Spleen (tissue), 11 donors: ENCODE measurements around the gene OSBPL8. TPM values are rescaled to one million over a fixed set of nuclear protein-coding genes. Genes with fewer than 3 reads are reported as not detected.

ENCODE experiments used
- DNase-seq: peaks from one replicate; pipeline ENCODE4 v3.0.0-alpha.2; 2020
- H3K27ac ChIP-seq, 8 donors: fragments of 200-600 bp; sonication (generic) in 7 of 8; 1 replicate in 4 of 8; 2 replicates in 4 of 8; pipeline versions ENCODE4 v1.5.0 to v1.8.0; 2016 to 2021; ENCODE audit warnings: inconsistent platforms in 4 of 8, mild to moderate bottlenecking in 4 of 8, moderate library complexity in 1 of 8
- H3K27me3 ChIP-seq, 7 donors: fragments of 200-600 bp; sonication (generic) in 6 of 7; replicated peaks in 1 of 7; 1 replicate in 4 of 7; 2 replicates in 3 of 7; pipeline versions ENCODE4 v1.5.0 to v1.8.0; 2016 to 2021; ENCODE audit warnings: inconsistent platforms in 3 of 7, mild to moderate bottlenecking in 1 of 7
- H3K36me3 ChIP-seq, 6 donors: fragments of 200-600 bp; sonication (generic) in 5 of 6; 1 replicate in 4 of 6; 2 replicates in 2 of 6; pipeline versions ENCODE4 v1.5.0 to v1.8.0; 2016 to 2021; ENCODE audit warnings: inconsistent platforms in 2 of 6
- H3K4me1 ChIP-seq, 6 donors: fragments of 200-600 bp; sonication (generic) in 5 of 6; 1 replicate in 3 of 6; 2 replicates in 3 of 6; pipeline versions ENCODE4 v1.5.0 to v1.8.0; 2016 to 2021; ENCODE audit warnings: inconsistent platforms in 3 of 6
- H3K4me3 ChIP-seq, 8 donors: fragments of 200-600 bp; sonication (generic) in 7 of 8; 1 replicate in 4 of 8; 2 replicates in 4 of 8; pipeline versions ENCODE4 v1.5.0 to v1.8.0; 2016 to 2021; ENCODE audit warnings: inconsistent platforms in 4 of 8, mild to moderate bottlenecking in 4 of 8, moderate library complexity in 2 of 8
- H3K9me3 ChIP-seq, 8 donors: fragments of 200-600 bp; sonication (generic) in 7 of 8; 1 replicate in 4 of 8; 2 replicates in 4 of 8; pipeline versions ENCODE4 v1.5.0 to v1.8.0; 2016 to 2021; ENCODE audit warnings: inconsistent platforms in 4 of 8
- POLR2A ChIP-seq, 3 donors: fragments of 450-650 bp; IDR thresholded peaks; one replicate each; pipeline ENCODE4 v1.5.1; 2017; ENCODE audit warnings: antibody characterized with exemption in 3 of 3, mild to moderate bottlenecking in 1 of 3
- POLR2AphosphoS5 ChIP-seq, 3 donors: sonication (generic); formaldehyde crosslinking; IDR thresholded peaks; one replicate each; pipeline ENCODE4 v1.5.1; 2017; ENCODE audit warnings: antibody characterized with exemption in 3 of 3
- WGBS, 5 donors: extraction: QIAGEN DNeasy Blood & Tissue Kit in 3 of 5; methylation state at CpG; one replicate each; pipeline versions ENCODE4 v1.1.5 to v1.1.7; 2013 to 2018; 5-methylcytosine and 5-hydroxymethylcytosine counted together
- intact Hi-C: fragments of 100-400 bp; cut with DNase I; formaldehyde crosslinking; loops from one replicate; pipeline ENCODE4 v1.15.0; 2023; ENCODE audit warnings: low total_unique reads
- polyA plus RNA-seq, 3 donors: library from polyadenylated mRNA; stranded (reverse); fragments of 200-250 nt; gene quantifications; one replicate each; pipeline ENCODE4 v1.2.1, GENCODE V29; 2013
- total RNA-seq, 7 donors: library from RNA; depleted of rRNA in 3 of 7; stranded (reverse); fragments of >200 nt in 3 of 7; fragmentation: NEBNext Ultra II Directional in 4 of 7; extraction: Animal tissue kit (Norgen Biotek cat#: 25700) in 4 of 7; gene quantifications; one replicate each; pipeline versions ENCODE4 v1.1.0 to v1.2.1, GENCODE V29; 2016 to 2021
- TF ChIP-seq, protein P1 (sequence below), 11 experiments: fragments of 200-600 bp in 7 of 11; fragments of 450-650 bp in 4 of 11; sonication (generic) in 4 of 11; IDR thresholded peaks in 8 of 11; conservative IDR thresholded peaks in 3 of 11; 1 replicate in 7 of 11; 2 replicates in 4 of 11; pipeline versions ENCODE4 v1.4.0 to v1.8.0; 2016 to 2021; ENCODE audit warnings: antibody characterized with exemption in 11 of 11, inconsistent platforms in 4 of 11, mild to moderate bottlenecking in 1 of 11
- donor health status: healthy with polysubstance abuse.
- donor health status: DM: no; HTN: no; CAD: no; lungs with moderate emphysema.
- donor health status: DM: no; HTN: no; CAD: no.
- donor health status: Bipolar disorder and iron deficiency.
- donor health status: healthy.
- donor health status: DM: no; HTN: no; CAD: no.
- donor health status: DM: yes; HTN: yes; CAD: no.

OSBPL8 gene
- total and polyA plus RNA-seq, 10 donors, result 10.7 to 127 (median 109) TPM

DNA sequence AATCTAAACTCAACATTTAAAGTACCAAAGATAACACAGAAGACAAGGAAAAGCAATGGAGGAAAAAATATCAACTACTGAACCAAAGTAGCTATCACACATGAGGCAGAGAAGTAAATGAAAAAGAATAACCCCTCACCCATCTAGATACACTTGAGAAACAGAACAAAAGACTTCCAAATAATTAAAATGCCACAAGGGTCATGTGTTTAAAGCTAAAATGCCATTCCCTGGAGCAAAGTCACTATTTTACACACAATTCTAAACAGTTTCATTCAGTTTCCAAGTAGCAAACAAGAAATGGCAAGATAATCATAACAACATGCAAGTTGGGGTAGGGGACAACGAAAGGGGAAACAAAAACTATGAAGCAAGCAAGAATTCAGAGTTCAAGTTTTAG, 12.0 kb downstream of the OSBPL8 start:
- Histone ChIP-seq H3K27me3 (no peaks in the 10 kb centered on the region), H3K4me1 (peaks cover 17 to 100% (median 54%) of the 10 kb centered on the region in 6 donors), H3K27ac (peak overlapping the region in 2 of 8 donors; percentile 19 to 39), H3K36me3 (no peaks in the 10 kb centered on the region), H3K4me3 (no peak overlapping the region), H3K9me3 (no peaks in the 10 kb centered on the region)
- no peak for TF ChIP-seq POLR2A (IDR thresholded peaks at IDR 0.05)
- TF ChIP-seq, protein P1, sequence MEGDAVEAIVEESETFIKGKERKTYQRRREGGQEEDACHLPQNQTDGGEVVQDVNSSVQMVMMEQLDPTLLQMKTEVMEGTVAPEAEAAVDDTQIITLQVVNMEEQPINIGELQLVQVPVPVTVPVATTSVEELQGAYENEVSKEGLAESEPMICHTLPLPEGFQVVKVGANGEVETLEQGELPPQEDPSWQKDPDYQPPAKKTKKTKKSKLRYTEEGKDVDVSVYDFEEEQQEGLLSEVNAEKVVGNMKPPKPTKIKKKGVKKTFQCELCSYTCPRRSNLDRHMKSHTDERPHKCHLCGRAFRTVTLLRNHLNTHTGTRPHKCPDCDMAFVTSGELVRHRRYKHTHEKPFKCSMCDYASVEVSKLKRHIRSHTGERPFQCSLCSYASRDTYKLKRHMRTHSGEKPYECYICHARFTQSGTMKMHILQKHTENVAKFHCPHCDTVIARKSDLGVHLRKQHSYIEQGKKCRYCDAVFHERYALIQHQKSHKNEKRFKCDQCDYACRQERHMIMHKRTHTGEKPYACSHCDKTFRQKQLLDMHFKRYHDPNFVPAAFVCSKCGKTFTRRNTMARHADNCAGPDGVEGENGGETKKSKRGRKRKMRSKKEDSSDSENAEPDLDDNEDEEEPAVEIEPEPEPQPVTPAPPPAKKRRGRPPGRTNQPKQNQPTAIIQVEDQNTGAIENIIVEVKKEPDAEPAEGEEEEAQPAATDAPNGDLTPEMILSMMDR (IDR thresholded peaks at IDR 0.05 in 8 of 11, conservative IDR thresholded peaks at IDR 0.05 in 3 of 11), result no peak
- TF ChIP-seq POLR2AphosphoS5 (IDR thresholded peaks at IDR 0.05), result no peak
- WGBS, 5 donors, result 79 to 91% (median 88%) methylated on average over 1 of the region's 1 CpG
- DNase-seq, result no peak
- intact Hi-C loops, result no loop called here

DNA sequence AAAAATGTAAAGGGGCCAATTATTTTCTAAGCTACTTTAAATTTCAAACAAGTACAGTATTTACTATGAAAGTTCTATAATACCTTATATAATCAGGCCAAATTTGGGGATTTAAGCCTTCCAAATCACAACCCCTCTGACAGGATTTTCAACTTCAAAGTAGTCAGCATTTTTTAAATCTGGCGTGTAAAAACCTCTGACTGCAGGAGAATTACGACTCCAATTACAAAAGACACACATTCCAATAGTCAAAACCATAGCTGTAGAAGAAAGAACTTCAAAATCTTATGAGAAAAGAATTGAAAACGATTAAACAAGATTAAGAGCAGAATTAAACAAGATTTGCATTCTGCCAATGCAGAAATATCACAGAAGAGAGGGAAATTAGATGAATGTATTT, 12.7 kb downstream of the OSBPL8 start:
- no peaks in the 10 kb centered on the region for H3K9me3 ChIP-seq
- DNase-seq, result no peak
- TF ChIP-seq, protein P1 (IDR thresholded peaks at IDR 0.05 in 8 of 11, conservative IDR thresholded peaks at IDR 0.05 in 3 of 11), result no peak
- no peak for TF ChIP-seq POLR2A (IDR thresholded peaks at IDR 0.05)
- no peak for TF ChIP-seq POLR2AphosphoS5 (IDR thresholded peaks at IDR 0.05)
- H3K4me1 ChIP-seq, result peaks cover 10 to 100% (median 51%) of the 10 kb centered on the region in 6 donors
- intact Hi-C loops, result no loop called here
- 83 to 92% (median 88%) methylated on average over 3 of the region's 3 CpGs for WGBS, 5 donors
- no peaks in the 10 kb centered on the region for H3K36me3 ChIP-seq
- no peak overlapping the region for H3K4me3 ChIP-seq
- H3K27me3 ChIP-seq, result no peaks in the 10 kb centered on the region
- H3K27ac ChIP-seq, result no peak overlapping the region

DNA sequence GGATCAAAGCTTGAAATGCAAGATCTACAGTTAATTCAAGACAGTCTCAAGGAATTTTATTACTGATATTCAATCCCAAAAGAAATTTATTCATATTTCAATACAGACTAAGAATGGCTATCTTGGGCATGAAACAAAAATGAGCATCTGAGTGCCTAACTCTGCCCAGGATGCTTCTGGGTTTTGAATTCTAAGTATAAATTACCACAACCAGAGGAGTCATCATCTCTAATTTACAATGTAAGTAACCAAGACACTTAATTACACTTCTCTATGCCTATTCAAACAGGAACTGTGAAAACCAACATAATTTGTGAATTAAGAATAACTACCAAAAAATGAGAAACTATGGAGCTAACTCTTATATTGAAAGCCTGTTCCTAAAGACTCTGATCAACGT, 14.1 kb downstream of the OSBPL8 start:
- no peaks in the 10 kb centered on the region for H3K27me3 ChIP-seq
- H3K36me3 ChIP-seq, result no peaks in the 10 kb centered on the region
- no peak overlapping the region for H3K4me3 ChIP-seq
- DNase-seq, result no peak
- H3K4me1 ChIP-seq, result peaks cover 4 to 100% (median 45%) of the 10 kb centered on the region in 6 donors
- TF ChIP-seq, protein P1 (IDR thresholded peaks at IDR 0.05 in 8 of 11, conservative IDR thresholded peaks at IDR 0.05 in 3 of 11), result no peak
- TF ChIP-seq POLR2AphosphoS5 (IDR thresholded peaks at IDR 0.05), result no peak
- TF ChIP-seq POLR2A (IDR thresholded peaks at IDR 0.05), result no peak
- intact Hi-C loops, result no loop called here
- 83 to 88% (median 86%) methylated on average over 1 of the region's 1 CpG for WGBS, 5 donors
- H3K9me3 ChIP-seq, result no peaks in the 10 kb centered on the region
- no peak overlapping the region for H3K27ac ChIP-seq

DNA sequence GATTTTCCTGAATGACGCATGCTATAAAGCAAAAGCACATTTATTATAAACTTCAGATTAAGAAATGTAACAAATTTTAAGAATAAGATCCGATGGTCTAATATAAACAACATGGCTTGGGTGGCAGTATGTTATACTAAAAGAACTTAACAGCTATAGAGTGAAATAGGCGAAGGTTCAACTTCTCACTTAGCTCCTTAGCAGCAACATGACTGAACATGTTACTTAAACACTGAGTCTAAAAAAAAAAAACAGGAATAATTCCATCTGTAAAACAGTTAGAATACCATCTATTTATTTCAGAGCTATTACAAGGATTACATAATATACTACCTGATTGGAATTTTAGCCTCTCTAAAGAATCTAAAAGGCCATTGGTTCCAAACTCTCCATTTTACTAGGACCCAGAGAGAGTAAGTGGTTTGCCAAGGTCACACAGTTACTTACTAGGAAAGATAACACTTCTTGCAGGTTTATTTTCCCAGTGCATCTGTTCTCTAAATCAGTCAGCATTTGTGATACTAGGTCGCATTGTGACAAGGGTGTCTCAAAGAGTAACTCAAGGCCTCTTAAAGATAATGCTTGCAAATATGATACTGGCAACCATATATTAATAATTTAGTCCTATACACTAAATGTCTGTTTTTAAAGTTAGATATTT, 14.8 kb downstream of the OSBPL8 start:
- Histone ChIP-seq H3K27ac (no peak overlapping the region), H3K27me3 (no peaks in the 10 kb centered on the region), H3K4me3 (no peak overlapping the region), H3K36me3 (no peaks in the 10 kb centered on the region), H3K9me3 (no peaks in the 10 kb centered on the region), H3K4me1 (peaks cover 4 to 99% (median 43%) of the 10 kb centered on the region in 6 donors)
- 79 to 98% (median 95%) methylated on average over 4 of the region's 4 CpGs for whole genome bisulfite sequencing, 5 donors
- DNase-seq, result no peak
- TF ChIP-seq, protein P1 (IDR thresholded peaks at IDR 0.05 in 8 of 11, conservative IDR thresholded peaks at IDR 0.05 in 3 of 11), result no peak
- TF ChIP-seq POLR2A (IDR thresholded peaks at IDR 0.05), result no peak
- TF ChIP-seq POLR2AphosphoS5 (IDR thresholded peaks at IDR 0.05), result no peak
- intact Hi-C loops, result no loop called here
